ELF-1 (cell line): ENCODE measurements around the gene PHF19.
A peak's percentile ranks its signal among the peaks of the same experiment; 100 is the strongest.

Source experiments
- DNase-seq: peaks from one replicate; pipeline ENCODE4 v3.0.0-alpha.2; 2016; ENCODE audit warnings: low read depth, low spot score

Gene PHF19

GRCh38 chr9:120876842-120877240 lies at the start of gene PHF19:
TSS of gene PHF19 (minus strand) at chr9:120877188. CDS start at chr9:120874741, 2,447 bp downstream.
- DNase-seq, result no peak

DNA sequence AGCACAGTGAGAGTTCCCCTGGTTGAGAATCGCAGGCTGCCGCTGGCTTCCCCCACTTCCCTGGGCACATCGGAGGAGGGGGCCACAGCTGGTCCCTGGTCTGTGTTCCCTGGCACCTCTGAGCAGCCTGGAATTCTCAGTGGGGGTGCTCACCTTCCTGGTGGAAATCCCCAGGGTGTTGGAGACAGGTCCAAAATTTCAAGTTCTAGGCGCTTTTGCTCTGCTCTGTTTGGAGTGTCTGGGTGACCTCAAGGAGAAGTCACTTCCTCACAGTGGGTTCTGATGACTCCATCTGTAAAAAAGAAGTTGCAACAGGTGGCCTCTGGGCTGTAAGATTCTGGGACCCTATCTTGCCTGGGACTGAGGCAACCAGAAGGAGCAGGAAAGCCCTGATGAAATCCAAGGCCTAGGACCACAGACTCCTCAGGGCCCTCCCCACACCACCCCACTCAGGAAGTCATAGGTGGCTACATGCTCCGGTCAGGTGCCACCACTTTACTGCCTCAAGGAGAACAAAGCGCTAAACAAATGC lies 49.5 kb upstream of the PHF19 start, which contains the start of gene TRAF1:
TRAF1 (minus strand) TSS at position 400 of the 532 bp plus-strand sequence. CDS start 721 bp downstream, outside the sequence.
- no peak for DNase-seq

DNA sequence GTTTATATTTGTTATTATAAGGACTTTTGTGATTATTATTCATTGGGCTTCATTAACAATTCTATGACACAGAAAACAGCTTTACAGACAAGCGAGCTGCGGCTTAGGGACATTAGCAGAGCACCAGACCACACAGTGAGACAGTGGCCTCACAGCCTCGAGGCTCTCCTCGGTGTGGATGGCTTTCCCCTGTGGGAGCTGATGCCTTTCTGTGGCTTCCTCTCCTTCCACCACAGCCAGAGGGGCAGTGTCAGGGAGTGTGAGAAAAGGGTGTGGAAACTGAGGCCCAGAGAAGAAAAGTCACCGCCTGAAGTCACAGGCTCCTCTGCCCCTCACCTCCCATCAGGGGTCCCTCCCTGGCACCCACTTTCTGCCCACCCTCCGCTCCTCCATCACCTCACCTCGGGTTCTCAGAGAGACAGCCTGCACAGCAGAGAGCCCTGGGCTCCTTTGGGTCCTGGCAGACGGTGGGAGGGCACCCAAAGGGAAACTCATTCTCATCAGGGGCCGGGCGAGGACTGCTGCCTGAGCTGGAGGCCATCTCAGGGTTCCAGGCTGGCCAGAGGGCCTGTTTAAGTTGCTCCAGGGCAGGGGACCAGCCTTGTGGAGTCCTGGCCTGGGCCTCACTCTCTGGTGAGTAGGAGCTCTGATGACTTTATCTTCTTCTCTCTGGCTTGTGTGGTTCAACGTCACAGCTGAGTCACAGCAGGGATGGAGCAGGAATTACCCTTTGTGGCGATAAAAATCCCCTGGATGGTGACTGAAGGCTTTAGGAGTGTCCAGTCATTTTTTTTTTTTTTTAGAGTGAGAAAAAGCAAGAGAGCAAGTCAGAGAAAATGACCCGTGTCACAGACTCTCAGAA lies 48.8 kb upstream of the PHF19 start:
- DNase-seq, result peak; percentile 20

DNA sequence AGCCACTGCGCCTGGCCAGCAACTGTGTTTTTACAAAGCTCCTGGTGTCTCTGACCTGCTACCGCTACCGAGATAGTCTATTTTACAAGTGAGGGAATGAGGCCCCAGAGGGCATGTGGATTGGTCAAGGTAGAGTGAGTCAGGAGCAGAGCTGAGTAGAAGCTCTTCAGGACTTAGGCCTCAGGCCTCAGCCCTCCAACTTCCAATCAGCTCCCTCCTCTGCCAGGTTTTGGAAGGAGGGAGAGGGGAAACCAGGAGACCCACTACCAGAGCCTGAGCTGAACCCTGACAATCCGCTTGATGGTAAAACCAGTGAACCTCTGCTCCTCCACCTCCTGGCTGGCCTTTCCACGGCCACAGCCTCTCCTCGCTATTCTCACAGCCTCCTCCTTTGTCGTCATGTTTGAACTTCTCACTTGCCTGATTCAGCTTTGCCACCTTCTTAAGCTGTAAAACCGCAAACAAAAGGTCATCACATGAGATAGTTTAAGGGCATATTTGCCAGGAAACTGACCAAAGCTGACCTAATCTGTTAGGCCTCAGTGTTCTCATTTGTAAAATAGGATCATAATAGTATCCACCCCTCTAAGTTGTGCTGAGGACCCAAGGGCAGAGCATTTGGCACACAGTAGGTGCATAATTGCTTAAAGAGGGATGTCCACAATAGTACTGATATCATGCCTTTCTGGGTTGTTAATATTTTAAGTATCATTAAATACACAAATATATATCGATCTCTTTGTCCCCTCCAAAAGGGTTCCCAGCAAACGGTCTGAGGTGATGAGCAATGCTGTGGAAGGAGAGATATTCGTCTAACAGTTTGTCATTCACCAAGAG lies 47.9 kb upstream of the PHF19 start:
- peak; percentile 64 for DNase-seq

- DNase-seq, result no peak
These were observed 46.8 kb upstream of the PHF19 start for GRCh38 chr9:120923620-120924328.

GRCh38 chr9:120922404-120923195 lies 45.6 kb upstream of the PHF19 start:
- no peak for DNase-seq

GRCh38 chr9:120921661-120922181 lies 44.7 kb upstream of the PHF19 start:
- no peak for DNase-seq

DNA sequence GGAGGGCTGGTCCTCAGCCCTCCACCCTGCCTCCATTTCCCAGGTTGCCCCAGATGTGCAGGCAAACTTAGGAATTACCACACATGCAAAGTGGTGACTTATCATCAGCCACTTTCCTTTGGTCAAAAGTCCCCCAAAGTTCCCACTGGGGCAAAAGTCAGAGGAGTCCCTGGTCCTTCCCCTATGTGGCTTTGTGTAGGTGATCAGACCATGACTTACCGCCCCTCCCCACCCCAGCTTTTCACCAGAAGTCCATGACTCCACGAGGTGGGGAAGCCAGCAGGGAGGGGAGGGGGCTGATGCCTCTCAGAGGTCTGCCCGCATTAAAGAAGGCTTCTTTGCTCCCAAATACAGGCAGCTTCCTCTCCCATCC lies 43.8 kb upstream of the PHF19 start:
- DNase-seq, result no peak

DNA sequence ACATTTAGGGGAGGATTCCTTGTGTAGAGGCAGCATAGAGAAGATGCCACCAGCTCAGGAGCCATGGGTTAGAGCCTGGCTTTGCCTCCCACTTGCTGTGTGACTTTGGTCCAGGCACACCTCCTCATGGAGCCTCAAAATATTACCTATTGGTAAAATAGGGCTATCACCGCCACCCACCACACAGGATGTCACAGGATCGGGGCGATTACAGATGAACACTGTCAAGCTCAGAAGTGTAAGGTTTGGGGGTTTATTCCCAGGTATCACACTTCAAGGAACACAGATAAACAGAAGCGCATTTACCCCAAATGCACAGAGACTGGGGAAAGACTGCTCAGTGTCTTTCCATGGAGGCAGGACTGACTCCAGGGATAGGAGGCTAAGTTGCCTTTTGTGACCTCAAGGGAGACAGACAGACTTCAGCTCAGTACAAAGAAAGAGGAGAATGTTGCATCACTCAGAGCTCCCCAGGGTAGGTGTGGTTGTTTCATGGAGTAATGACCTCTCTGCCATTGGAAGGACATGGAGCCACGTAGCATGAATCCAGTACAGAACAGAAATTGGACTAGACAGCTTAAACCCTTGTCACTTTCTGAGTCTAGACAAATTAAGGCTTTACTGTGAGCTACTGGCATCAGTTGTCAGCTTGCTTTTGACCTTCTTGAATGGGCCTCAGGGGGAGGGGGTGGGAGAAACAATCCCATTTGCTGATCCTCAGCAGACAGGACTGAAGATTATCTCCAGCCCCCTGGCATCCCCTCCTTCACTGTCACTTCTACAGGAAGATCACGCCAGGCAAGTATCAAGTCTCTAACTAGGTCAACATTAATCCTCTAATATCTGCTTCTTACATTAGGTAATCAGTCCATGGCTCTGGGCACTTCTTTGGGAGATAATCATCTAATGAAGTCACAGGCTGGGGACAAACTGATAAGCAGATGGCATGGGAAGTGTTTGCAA lies 43.1 kb upstream of the PHF19 start:
- DNase-seq, result no peak

GRCh38 chr9:120918931-120919842 lies 42.2 kb upstream of the PHF19 start:
- no peak for DNase-seq

DNA sequence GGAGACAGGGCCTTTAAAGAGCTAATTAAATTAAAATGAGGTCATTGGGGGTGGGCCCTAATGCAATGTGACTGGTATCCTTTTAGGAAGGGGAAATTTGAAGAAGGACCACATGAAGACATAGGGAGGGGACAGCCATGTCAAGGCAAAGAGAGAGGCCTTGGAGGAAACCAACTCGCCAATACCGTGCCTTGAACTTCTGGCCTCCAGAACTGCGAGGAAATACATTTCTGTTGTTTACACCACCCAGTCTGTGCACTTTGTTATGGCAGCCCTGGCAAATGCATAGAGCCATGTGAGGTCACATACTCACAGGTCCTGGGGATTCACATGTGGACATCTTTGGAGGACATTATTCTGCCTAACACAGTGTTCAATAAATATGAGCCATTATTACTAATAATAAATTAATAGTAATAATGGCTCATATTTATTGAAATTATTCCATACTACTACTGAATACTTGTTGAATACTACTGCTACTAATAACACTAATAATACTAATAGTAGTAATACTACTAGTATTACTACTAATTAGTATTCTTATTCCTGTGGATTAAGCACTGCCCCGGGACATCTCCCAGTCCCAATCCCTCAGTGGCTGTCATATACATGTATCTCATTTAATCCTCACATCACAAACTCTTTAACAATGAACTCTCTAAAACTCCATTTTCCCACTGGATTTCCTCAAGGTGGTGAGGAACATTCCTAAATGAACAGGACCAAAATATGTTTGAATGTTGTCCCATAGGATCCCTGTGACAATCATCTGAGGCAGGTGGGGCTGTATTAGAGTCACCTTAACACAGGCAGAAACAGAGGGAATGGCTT lies 41.2 kb upstream of the PHF19 start:
- DNase-seq, result no peak

DNA sequence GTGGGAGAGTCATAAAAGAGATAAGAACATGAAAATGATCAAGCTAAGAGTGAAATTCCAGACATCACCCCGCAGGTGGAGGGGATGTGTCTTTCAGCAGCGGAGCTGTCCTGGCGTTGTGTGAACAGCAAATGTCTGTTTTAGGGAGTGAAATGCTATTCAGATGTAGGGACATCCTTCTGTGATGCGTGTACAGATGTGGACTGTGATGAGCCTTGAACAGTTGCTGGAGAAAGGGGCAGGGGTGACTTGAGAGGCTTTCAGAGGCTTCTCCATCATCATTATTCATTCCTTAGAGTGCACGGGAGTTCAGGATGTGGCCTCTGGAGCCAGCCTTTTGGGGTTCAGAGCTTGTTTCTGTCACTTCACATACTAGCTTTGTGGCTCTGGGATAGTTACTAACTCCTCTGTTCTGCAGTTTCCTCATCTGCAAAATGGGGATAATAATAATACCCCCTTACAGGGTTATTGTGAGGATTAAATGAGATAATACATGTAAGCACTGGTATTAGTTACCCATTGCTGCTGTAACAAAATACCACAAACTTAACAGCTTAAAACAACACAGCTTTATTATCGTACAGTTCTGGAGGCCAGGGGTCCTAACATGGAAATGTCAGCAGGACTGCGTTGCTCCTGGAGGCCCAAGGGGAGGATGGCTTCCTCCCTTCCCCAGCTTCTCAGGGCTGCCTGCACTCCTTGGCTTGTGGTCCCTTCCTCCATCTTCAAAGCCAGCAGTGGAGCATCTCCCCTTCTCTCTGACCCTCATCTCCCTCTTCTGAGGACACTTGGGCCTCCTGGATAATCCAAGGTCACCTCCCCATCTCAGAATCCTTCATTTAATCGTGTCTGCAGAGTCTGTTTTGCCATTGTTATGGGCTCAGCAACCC lies 40.2 kb upstream of the PHF19 start:
- DNase-seq, result no peak

GRCh38 chr9:120916588-120916987 lies 39.6 kb upstream of the PHF19 start:
- DNase-seq, result no peak

GRCh38 chr9:120915854-120916470 lies 39.0 kb upstream of the PHF19 start:
- DNase-seq, result no peak

DNA sequence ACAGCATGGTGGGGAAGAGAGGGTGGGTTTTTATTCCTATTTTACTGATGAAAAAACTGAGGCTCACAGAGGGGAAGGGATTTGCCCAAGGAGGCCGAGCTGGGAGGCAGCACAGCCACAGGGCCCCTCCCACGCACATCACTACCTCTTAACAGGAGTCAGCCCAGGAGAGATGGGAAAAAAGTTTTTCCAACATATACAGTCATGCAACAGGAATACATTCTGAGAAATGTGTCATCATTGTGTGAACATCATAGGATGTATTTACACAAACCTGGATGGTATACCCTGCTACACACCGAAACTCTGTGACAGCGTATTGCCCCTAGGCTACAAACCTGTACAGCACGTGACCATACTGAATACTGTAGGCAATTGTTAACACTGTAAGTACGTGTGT lies 38.0 kb upstream of the PHF19 start:
- no peak for DNase-seq

DNA sequence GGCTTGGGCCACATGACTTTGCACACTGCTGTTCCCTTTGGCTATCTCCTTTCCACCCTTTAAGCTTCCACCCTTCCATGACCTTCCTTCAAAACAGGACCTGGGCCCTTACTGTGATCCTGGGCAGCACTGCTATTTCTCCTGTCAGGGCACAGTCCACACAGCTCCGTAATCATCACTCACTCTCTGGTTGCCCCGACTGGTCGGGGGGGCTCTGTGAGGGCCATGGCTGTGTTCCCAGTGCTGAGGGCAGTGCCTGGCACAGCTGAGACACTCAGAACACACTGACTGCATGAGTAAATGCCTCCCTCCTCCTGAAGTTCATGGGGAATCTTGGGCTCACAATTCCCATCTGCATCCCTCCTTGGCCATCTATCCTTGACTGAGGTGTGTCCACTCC lies 37.4 kb upstream of the PHF19 start:
- no peak for DNase-seq
